Spinal cord (tissue), 10 donors: Measurements from ENCODE around the gene RAET1E. TPM values are rescaled to one million over a fixed set of nuclear protein-coding genes. Genes with fewer than 3 reads are reported as not detected.
"Not testable (repeated sequence)": the region's sequence is repeated elsewhere in the genome, so short reads cannot be mapped to it uniquely, and the experiment has no call there.

ENCODE experiments used
- DNase-seq, 6 donors: peaks; one replicate each; pipeline versions ENCODE4 v3.0.0 to v3.0.0-alpha.2; 2013 to 2015; ENCODE audit warnings: low spot score in 6 of 6, low read depth in 4 of 6
- H3K27ac ChIP-seq: one replicate; pipeline ENCODE4 v1.5.1; 2013; ENCODE audit warnings: low read depth, low read length, control low read depth
- H3K27me3 ChIP-seq: one replicate; pipeline ENCODE4 v1.6.1; 2013; ENCODE audit warnings: low read length; ENCODE audit not compliant: control insufficient read depth, insufficient read depth
- H3K36me3 ChIP-seq: one replicate; pipeline ENCODE4 v1.6.1; 2013; ENCODE audit warnings: low read length; ENCODE audit not compliant: control insufficient read depth, insufficient read depth
- H3K4me1 ChIP-seq: one replicate; pipeline ENCODE4 v1.6.1; 2013; ENCODE audit warnings: low read length; ENCODE audit not compliant: control insufficient read depth, insufficient read depth
- H3K4me3 ChIP-seq: one replicate; pipeline ENCODE4 v1.5.1; 2013; ENCODE audit warnings: low read depth, low read length, control low read depth
- H3K9me3 ChIP-seq: one replicate; pipeline ENCODE4 v1.6.1; 2013; ENCODE audit warnings: low read length; ENCODE audit not compliant: control insufficient read depth, insufficient read depth
- WGBS: methylation state at CpG from one replicate; pipeline ENCODE4 v1.1.5; 2013; ENCODE audit warnings: missing lambda C conversion rate; ENCODE audit not compliant: insufficient coverage; 5-methylcytosine and 5-hydroxymethylcytosine counted together
- polyA plus RNA-seq, 2 donors: library from polyadenylated mRNA; unstranded; fragments of 120-200 nt; gene quantifications; one replicate each; pipeline ENCODE4 v1.2.1, GENCODE V29; 2013; ENCODE audit not compliant: insufficient read length in 2 of 2
- total RNA-seq, 2 donors: library from RNA; depleted of rRNA in 1 of 2; stranded (reverse); fragments of 120-200 nt in 1 of 2; fragments of >200 nt in 1 of 2; gene quantifications; one replicate each; pipeline versions ENCODE4 v1.2.3 to v1.2.4, GENCODE V29; 2013 to 2014
- donor health status: healthy.

Gene RAET1E
- total and polyA plus RNA-seq, 4 donors, result 0.32 to 1.0 TPM; not detected in 2

DNA sequence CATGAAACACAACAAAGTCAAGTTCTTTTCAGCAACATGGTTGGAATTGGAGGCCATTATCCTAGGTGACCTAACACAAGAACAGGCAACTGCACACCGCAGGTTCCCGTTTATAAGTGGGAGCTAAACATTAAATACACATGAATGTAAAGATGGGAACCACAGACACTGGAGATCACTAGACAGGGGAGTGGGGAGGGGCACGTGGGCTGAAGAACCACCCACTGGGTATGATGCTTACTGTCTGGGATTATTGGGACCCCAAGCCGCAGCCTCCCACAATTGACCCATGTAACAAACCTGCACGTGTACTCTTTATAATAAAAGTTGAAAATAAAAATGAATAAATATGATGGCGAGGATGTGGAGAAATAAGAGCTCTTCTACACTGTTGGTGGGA is 33.6 kb upstream of the RAET1E start:
- 20% methylated on average over 1 of the region's 6 CpGs for WGBS
- Histone ChIP-seq H3K4me3 (no peak overlapping the region), H3K27ac (no peak overlapping the region), H3K36me3 (no peaks in the 10 kb centered on the region), H3K27me3 (peaks cover 63% of the 10 kb centered on the region), H3K9me3 (no peaks in the 10 kb centered on the region), H3K4me1 (no peaks in the 10 kb centered on the region)
- no peak for DNase-seq

DNA sequence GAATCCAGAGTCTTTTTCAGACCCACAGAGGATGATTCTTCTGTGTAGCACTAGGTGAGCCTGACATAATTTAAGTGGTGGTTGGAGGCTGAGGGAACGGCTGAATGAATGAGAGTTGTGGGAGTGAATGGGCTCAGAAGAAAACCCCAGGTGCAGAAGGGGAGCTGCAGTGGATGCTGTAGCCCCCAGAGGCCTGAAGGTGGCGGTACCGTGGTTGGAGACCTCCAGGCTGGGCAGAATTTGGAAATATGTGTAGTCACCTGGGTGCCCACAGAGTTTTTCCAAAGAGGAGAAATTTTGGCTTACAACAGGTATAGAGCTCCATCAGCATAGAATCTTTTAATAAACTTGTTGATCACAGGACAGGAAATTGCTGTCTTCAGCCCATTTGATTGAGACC is 31.5 kb upstream of the RAET1E start:
- Histone ChIP-seq H3K36me3 (no peaks in the 10 kb centered on the region), H3K9me3 (no peaks in the 10 kb centered on the region), H3K4me1 (peaks cover 11% of the 10 kb centered on the region), H3K27me3 (peaks cover 63% of the 10 kb centered on the region), H3K27ac (no peak overlapping the region), H3K4me3 (no peak overlapping the region)
- no peak for DNase-seq
- 3% methylated on average over 3 of the region's 3 CpGs for WGBS

DNA sequence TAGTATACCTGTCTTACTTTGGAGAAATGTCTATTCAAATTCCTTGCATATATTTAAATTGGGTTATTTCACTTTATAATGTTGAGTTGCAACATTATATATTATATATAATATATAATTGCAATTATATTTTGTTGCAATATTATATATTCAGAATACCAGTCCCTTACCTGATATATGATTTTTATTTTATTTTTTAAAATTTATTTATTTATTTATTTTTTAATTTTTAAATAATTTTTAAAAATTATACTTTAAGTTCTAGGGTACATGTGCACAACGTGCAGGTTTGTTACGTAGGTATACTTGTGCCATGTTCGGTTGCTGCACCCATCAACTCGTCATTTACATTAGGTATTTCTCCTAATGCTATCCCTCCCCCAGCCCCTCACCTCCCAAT is 29.1 kb upstream of the RAET1E start:
- WGBS, result 86% methylated on average over 2 of the region's 4 CpGs
- not testable (repeated sequence) for H3K4me3 ChIP-seq, H3K36me3 ChIP-seq, H3K9me3 ChIP-seq, DNase-seq, H3K27ac ChIP-seq
- peaks cover 29% of the 10 kb centered on the region for H3K4me1 ChIP-seq
- H3K27me3 ChIP-seq, result peaks cover 74% of the 10 kb centered on the region

DNA sequence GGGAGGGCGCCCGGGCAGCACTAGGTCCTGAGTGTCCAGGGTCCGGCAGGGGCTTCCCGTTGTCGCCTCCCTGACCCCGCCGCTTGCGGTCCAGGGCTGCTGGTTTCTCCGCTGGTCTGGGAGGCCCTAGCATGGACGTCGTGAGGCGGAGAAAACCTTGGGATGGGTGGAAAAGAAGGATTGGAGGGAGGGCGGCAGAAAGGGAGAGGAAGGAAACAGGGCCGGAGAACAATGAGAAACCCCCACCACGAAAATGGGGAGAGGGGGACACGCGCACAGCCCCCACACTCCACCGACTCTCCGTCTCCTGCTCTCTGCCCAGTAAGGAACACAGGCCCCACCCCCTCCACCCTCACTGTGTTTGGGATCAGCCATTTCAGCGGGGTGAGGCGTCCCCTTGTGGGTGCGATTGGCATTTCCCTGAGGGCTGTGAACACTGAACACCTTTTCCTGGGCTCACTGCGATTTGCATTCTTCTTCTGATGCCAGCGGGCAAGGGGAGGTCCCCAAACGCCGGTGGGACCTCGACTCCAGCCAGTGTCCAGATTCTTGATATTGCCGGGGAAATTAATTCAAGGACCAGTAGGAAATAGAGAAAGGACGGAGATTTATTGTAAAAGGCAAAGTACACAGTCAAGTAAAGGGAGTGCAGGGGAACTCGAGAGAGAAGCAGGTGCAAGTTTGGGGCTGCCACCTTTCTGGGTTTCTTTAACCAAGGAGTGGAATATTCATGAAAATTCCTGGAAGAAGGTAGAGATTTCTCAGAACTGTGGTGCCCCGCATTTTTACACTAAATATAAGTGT is 28.3 kb upstream of the RAET1E start:
- DNase-seq, result peak in 3 of 6 donors; percentile 25 to 84 (median 72)
- H3K4me3 ChIP-seq, result peak overlapping the region; percentile 42
- H3K4me1 ChIP-seq, result peaks cover 29% of the 10 kb centered on the region
- no peak overlapping the region for H3K27ac ChIP-seq
- no peaks in the 10 kb centered on the region for H3K36me3 ChIP-seq
- H3K9me3 ChIP-seq, result no peaks in the 10 kb centered on the region
- peaks cover 74% of the 10 kb centered on the region for H3K27me3 ChIP-seq
- 4% methylated on average over 23 of the region's 31 CpGs for WGBS

DNA sequence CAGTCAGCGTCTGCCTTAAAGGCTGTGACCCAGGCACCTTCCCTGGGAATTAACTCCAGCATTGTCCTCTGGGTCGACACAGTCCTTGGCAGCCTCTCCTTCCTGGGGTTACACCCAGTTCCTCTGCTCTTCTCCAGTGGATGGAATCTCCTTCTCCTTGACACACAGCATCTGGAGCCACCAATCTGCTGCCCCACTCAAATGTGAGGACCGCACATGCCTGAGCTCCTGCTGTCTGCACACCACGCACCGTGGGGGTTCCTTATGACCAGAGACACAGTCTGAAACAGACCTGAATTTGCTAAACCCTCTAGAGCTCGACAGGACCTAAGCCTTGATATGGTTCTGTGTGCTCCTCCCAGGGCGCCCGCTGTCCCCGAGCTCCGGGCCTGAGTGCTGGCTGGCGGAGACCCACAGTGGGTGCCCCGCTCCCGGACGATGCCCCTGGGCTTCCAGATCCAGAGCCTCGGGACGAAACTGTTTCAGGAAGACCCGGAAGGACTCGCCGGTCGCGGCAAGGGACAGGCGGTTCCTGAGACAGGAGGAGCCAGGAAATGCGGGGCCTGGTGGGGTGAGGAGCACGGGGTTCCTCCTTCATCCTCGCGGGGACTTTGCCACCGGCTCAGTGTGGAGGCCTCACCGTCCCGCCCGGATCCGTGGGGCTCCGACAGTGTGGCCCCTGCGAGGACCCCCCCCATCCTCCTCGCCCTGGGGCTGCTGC is 27.5 kb upstream of the RAET1E start:
- H3K27me3 ChIP-seq, result peaks cover 68% of the 10 kb centered on the region

DNA sequence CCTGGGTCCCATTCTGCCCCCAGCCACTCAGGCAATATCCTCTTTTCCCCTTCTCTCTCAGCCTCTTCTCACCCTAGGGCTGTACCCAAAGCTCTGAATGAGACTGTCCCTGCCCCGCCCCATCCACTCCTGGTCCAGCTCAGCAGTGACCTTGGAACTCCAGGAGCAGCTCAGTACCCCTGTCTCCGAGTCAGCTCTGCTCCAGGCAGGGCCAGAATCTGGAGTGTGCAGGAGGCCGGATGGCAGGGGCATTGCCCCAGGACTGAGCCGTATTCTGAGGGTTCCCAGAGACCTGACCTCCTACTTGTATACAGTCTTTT is 27.0 kb upstream of the RAET1E start:
- Histone ChIP-seq H3K9me3 (no peaks in the 10 kb centered on the region), H3K4me1 (peaks cover 29% of the 10 kb centered on the region), H3K36me3 (no peaks in the 10 kb centered on the region), H3K27me3 (peaks cover 64% of the 10 kb centered on the region), H3K4me3 (no peak overlapping the region), H3K27ac (no peak overlapping the region)
- no peak for DNase-seq
- whole genome bisulfite sequencing, result 76% methylated on average over 4 of the region's 4 CpGs

More for the DNA sequence above, 27.5 kb upstream of the RAET1E start:
- H3K4me1 ChIP-seq, result peaks cover 29% of the 10 kb centered on the region
- DNase-seq, result peak in 1 of 6 donors; percentile 22
- H3K36me3 ChIP-seq, result no peaks in the 10 kb centered on the region
- no peak overlapping the region for H3K27ac ChIP-seq
- H3K4me3 ChIP-seq, result peak overlapping the region; percentile 42
- WGBS, result 9% methylated on average over 33 of the region's 34 CpGs
- H3K9me3 ChIP-seq, result no peaks in the 10 kb centered on the region

DNA sequence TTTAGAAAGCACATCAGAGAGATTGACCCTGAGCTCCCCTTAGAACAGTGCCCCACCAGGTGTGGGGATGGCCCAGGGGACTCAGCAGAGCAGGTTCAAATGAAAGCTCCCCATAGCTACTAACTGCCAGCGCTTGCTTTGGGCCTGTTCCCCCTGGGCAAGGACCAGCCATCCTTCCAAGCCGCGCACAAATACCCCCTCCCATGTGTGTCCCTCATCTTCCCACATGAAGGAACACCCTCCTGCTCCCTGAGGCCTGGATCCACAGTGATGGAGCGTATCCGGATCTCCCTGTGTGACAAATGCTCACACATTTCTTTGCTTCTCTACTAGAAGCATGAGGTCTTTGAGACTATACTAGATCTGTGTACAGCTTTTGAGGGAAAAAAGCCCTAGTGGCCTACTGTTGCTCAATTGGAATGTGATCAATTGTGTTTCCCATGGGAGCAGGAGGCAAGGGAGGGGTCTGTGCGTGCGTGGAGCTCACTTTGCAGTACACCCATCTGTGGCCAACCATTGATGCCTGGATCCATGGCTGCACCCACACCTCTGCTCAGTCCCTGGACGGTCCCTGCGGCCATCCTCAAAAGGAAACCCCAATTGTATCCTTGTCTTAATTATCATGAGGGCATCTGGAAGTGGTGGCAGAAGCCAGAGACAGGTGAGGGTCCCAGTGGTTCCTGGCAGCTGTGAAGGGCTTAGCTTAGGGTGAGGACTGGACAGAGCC is 26.5 kb upstream of the RAET1E start:
- peaks cover 29% of the 10 kb centered on the region for H3K4me1 ChIP-seq
- no peaks in the 10 kb centered on the region for H3K36me3 ChIP-seq
- WGBS, result 75% methylated on average over 5 of the region's 9 CpGs
- no peaks in the 10 kb centered on the region for H3K9me3 ChIP-seq
- H3K27ac ChIP-seq, result no peak overlapping the region
- H3K27me3 ChIP-seq, result peaks cover 60% of the 10 kb centered on the region
- DNase-seq, result no peak
- no peak overlapping the region for H3K4me3 ChIP-seq

DNA sequence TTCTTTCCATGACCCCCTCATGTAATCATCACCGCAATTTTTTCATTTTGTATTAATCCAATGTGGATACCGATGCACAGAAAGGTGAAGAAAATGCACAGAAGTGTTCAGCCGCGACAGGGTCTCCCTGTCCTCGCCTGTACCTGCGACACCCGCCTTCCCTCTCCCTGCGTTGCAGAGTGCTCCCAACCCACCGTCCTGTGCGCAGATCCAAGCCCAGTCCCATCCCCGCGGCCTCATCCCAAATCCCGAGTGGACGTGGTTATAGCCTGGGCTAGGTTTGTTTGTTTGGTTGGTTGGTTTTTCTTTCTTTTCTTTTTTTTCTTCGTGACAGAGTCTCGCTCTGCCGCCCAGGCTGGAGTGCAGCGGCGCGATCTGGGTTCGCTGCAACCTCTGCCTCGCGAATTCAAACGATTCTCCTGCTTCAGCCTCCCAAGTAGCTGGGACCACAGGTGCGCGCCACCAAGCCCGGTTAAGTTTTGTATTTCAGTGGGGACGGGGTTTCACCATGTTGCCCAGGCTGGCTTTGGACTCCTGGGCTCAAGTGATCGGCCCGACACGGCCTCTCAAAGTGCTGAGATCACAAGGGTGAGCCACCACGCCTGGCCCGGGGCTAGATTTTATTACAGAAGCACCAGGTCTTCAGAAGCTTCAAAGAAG is 25.5 kb upstream of the RAET1E start:
- Histone ChIP-seq H3K27me3 (peaks cover 55% of the 10 kb centered on the region), H3K27ac (no peak overlapping the region), H3K9me3 (no peaks in the 10 kb centered on the region), H3K4me1 (peaks cover 29% of the 10 kb centered on the region), H3K36me3 (no peaks in the 10 kb centered on the region), H3K4me3 (peak overlapping the region; percentile 51)
- DNase-seq, result no peak
- 18% methylated on average over 23 of the region's 33 CpGs for WGBS

DNA sequence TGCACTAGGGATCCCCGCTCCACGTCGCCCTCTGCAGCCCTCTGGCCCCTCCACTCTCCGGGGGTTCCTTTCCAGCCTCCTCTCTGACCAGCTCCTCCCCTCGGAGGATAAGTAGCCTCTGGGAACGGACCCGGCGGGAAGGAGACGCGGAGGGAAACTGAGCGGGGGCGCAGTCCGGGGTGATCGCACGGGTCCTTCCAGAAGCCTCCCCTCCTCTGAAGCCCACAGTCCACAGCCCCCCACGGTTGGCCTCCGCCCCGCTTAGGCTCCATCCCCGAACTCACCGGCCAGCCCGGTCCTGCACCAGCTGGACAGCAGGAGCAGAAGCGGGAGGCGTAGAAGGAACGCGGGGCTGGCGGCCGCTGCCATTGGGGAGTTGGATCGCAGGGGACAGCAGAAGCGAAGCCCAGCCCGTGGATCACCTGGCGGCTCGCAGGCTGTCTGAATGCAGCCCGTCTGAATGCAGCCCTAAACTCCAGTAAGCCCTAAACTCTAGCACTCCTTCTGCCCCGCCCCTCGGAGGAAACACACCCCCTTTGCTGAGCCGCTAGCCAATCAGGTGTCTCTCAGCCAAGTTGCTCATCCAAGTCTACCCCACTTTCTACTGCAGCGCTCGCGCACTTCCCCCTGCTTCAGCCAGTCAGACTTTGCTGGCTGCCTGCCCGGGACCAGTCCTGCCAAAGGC is 24.9 kb upstream of the RAET1E start, which contains the start of gene RAET1G:
TSS of gene RAET1G (minus strand) at position 480 of the 685 bp plus-strand sequence. CDS start at position 369, 111 bp downstream.
- Histone ChIP-seq H3K4me1 (peaks cover 29% of the 10 kb centered on the region), H3K36me3 (no peaks in the 10 kb centered on the region), H3K9me3 (no peaks in the 10 kb centered on the region), H3K4me3 (peak within 1 kb of the TSS; percentile 51), H3K27ac (no peak within 1 kb of the TSS), H3K27me3 (peaks cover 55% of the 10 kb centered on the region)
- DNase-seq, result peak in 4 of 6 donors; percentile 63 to 94 (median 83)
- 1% methylated on average over 38 of the region's 40 CpGs for WGBS
